Spleen (tissue), 7 donors: ENCODE data around the gene FAM120B.

Experiments used
- CTCF ChIP-seq, 11 experiments: fragments of 200-600 bp in 7 of 11; fragments of 450-650 bp in 4 of 11; sonication (generic) in 4 of 11; IDR thresholded peaks in 8 of 11; conservative IDR thresholded peaks in 3 of 11; 1 replicate in 7 of 11; 2 replicates in 4 of 11; pipeline versions ENCODE4 v1.4.0 to v1.8.0; 2016 to 2021; ENCODE audit warnings: antibody characterized with exemption in 11 of 11, inconsistent platforms in 4 of 11, mild to moderate bottlenecking in 1 of 11
- POLR2A ChIP-seq, 3 donors: fragments of 450-650 bp; IDR thresholded peaks; one replicate each; pipeline ENCODE4 v1.5.1; 2017; ENCODE audit warnings: antibody characterized with exemption in 3 of 3, mild to moderate bottlenecking in 1 of 3
- POLR2AphosphoS5 ChIP-seq, 3 donors: sonication (generic); formaldehyde crosslinking; IDR thresholded peaks; one replicate each; pipeline ENCODE4 v1.5.1; 2017; ENCODE audit warnings: antibody characterized with exemption in 3 of 3
- donor health status: DM: no; HTN: no; CAD: no; lungs with moderate emphysema.
- donor health status: DM: no; HTN: no; CAD: no.
- donor health status: DM: no; HTN: no; CAD: no.

GRCh38 chr6:170258407-170258806, 48.2 kb upstream of the FAM120B start:
- TF ChIP-seq POLR2A (IDR thresholded peaks at IDR 0.05) (no peak), CTCF (IDR thresholded peaks at IDR 0.05 in 8 of 11, conservative IDR thresholded peaks at IDR 0.05 in 3 of 11) (no peak), POLR2AphosphoS5 (IDR thresholded peaks at IDR 0.05) (no peak)
